ENCODE measurements around the gene PODXL. TPM values are rescaled to one million over a fixed set of nuclear protein-coding genes. Genes with fewer than 3 reads are reported as not detected.
A peak's percentile ranks its signal among the peaks of the same experiment; 100 is the strongest.

Gene PODXL
- total and polyA plus RNA-seq, 2 donors from 2014 or later, result 114 to 150 TPM

DNA sequence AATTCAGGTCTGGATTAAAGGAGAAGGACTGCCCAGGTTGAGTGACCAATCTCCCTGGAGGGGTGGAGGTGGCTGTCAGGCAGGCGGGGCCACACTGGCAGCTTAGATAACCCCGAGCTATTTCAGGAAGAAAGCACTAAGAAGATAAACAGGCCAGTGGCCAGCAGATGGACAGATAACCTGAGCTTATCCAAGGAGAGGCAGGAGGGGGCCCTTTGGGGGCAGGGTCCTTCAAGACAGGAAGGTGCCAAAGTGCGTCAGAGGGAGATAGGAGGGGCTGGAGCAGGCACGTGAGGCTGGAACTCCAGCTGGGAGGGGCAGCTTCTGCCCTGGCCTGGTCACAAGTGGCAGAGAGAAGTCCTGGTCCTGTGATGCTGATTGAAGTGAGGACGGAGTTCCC, 29.8 kb upstream of the PODXL start:
- DNase-seq (peak in 3 of 5 donors; percentile 32 to 51 (median 51)), FAIRE-seq (no peak)
- Histone ChIP-seq H3K4me1 (ENCODE audit: control insufficient read depth in 2 of 3, insufficient read depth in 2 of 3, low read depth in 1 of 3, low read length in 3 of 3) (peaks cover 0 to 13% (median 2%) of the 10 kb centered on the region in 3 donors), H3K9me3 (ENCODE audit: control insufficient read depth in 2 of 3, insufficient read depth in 1 of 3, low read length in 3 of 3) (peaks cover 0 to 1% (median 0%) of the 10 kb centered on the region in 3 donors), H3K36me3 (ENCODE audit: control insufficient read depth in 2 of 3, insufficient read depth in 3 of 3, low read length in 3 of 3) (no peaks in the 10 kb centered on the region), H3K27me3 (ENCODE audit: control insufficient read depth, insufficient read depth, low read length) (no peaks in the 10 kb centered on the region), H3K27ac (ENCODE audit: low read depth in 2 of 2, low read length in 2 of 2) (peak overlapping the region in 1 of 2 donors; percentile 17), H3K9ac (ENCODE audit: low read length in 3 of 3) (no peak overlapping the region), H3K4me3 (ENCODE audit: low read length in 3 of 3) (no peak overlapping the region)
- intact Hi-C loops (cut with DNase I), result no loop called here
- TF ChIP-seq, protein P1, sequence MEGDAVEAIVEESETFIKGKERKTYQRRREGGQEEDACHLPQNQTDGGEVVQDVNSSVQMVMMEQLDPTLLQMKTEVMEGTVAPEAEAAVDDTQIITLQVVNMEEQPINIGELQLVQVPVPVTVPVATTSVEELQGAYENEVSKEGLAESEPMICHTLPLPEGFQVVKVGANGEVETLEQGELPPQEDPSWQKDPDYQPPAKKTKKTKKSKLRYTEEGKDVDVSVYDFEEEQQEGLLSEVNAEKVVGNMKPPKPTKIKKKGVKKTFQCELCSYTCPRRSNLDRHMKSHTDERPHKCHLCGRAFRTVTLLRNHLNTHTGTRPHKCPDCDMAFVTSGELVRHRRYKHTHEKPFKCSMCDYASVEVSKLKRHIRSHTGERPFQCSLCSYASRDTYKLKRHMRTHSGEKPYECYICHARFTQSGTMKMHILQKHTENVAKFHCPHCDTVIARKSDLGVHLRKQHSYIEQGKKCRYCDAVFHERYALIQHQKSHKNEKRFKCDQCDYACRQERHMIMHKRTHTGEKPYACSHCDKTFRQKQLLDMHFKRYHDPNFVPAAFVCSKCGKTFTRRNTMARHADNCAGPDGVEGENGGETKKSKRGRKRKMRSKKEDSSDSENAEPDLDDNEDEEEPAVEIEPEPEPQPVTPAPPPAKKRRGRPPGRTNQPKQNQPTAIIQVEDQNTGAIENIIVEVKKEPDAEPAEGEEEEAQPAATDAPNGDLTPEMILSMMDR (IDR thresholded peaks at IDR 0.05; ENCODE audit: borderline replicate concordance, extremely low read depth, insufficient read depth), result no peak

DNA sequence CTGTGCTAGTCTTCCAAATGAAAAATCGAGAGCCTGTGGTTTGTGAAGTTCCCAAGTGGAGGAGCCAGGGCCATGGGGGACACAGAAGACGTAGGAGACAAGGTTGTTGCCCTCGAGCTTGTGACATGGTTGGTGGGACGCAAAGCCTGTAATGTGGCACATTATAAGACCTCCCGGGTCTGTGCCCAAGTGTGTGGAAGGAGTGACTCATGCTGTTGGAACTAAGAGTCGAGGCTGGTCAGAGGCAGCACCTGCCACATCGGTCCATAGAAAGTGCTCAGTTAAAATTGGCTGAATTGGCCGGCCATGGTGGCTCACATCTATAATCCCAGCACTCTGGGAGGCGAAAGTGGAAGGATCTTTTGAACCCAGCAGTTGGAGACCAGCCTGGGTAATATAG, 27.0 kb upstream of the PODXL start:
- intact Hi-C loops (cut with DNase I), result no loop called here
- Histone ChIP-seq H3K9me3 (ENCODE audit: control insufficient read depth in 2 of 3, insufficient read depth in 1 of 3, low read length in 3 of 3) (peaks cover 0 to 1% (median 0%) of the 10 kb centered on the region in 3 donors), H3K9ac (ENCODE audit: low read length in 3 of 3) (no peak overlapping the region), H3K36me3 (ENCODE audit: control insufficient read depth in 2 of 3, insufficient read depth in 3 of 3, low read length in 3 of 3) (no peaks in the 10 kb centered on the region), H3K4me1 (ENCODE audit: control insufficient read depth in 2 of 3, insufficient read depth in 2 of 3, low read depth in 1 of 3, low read length in 3 of 3) (peaks cover 0 to 13% (median 2%) of the 10 kb centered on the region in 3 donors), H3K27ac (ENCODE audit: low read depth in 2 of 2, low read length in 2 of 2) (no peak overlapping the region), H3K4me3 (ENCODE audit: low read length in 3 of 3) (no peak overlapping the region), H3K27me3 (ENCODE audit: control insufficient read depth, insufficient read depth, low read length) (no peaks in the 10 kb centered on the region)
- DNase-seq (no peak), FAIRE-seq (no peak)
- TF ChIP-seq, protein P1 (IDR thresholded peaks at IDR 0.05; ENCODE audit: borderline replicate concordance, extremely low read depth, insufficient read depth), result no peak

DNA sequence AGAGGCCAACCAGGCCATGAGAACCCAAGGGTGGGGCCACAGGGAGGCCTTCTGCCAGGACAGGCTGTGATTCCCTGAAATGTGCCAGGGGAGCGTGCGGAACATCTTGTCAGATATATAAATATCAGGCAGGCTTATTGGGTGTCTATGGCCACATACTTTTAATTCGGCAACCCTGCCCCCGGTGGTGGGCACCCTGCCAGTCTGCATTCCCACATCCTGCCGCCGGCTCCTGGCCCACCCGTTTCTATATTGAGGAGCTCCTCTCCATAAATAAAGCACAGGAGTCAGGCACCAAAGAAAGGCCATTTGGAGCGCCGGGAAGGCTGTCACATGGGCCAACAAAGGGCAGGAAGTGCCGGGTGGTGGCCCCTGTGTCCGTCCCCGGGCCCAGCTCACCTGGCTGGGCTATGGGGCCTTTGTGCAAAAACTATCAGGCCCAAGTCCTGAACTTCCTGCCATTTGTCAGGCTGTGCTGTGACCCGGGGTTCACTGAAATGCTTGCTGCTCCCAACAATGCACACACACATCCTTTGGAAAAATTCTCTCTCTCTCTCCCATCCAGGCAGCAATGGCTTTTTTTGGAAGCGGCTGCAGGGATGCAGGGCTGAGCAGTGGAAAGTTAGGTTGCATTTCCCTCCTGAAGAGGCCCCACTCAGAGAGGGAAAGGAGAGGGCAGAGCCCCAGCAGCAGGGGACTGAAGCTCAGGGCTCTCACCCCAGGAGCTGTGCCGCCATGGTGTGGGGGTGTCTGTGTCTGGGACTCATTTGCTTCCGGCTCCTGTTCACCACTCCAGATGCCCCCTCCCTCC, 25.0 kb upstream of the PODXL start:
- Histone ChIP-seq H3K9ac (ENCODE audit: low read length in 3 of 3) (no peak overlapping the region), H3K27ac (ENCODE audit: low read depth in 2 of 2, low read length in 2 of 2) (peak overlapping the region; percentile 37 to 65), H3K36me3 (ENCODE audit: control insufficient read depth in 2 of 3, insufficient read depth in 3 of 3, low read length in 3 of 3) (no peaks in the 10 kb centered on the region), H3K4me3 (ENCODE audit: low read length in 3 of 3) (no peak overlapping the region), H3K4me1 (ENCODE audit: control insufficient read depth in 2 of 3, insufficient read depth in 2 of 3, low read depth in 1 of 3, low read length in 3 of 3) (peaks cover 0 to 2% (median 0%) of the 10 kb centered on the region in 3 donors), H3K9me3 (ENCODE audit: control insufficient read depth in 2 of 3, insufficient read depth in 1 of 3, low read length in 3 of 3) (no peaks in the 10 kb centered on the region), H3K27me3 (ENCODE audit: control insufficient read depth, insufficient read depth, low read length) (no peaks in the 10 kb centered on the region)
- TF ChIP-seq, protein P1 (IDR thresholded peaks at IDR 0.05; ENCODE audit: borderline replicate concordance, extremely low read depth, insufficient read depth), result no peak
- intact Hi-C loops (cut with DNase I), result no loop called here
- FAIRE-seq, result no peak
- DNase-seq, result peak in 4 of 5 donors; percentile 18 to 80 (median 44)

Data from kidney (tissue), 14 donors.